ENCODE data around the gene EPHB2.

- no peak for TF ChIP-seq CTCF (IDR thresholded peaks at IDR 0.05)
- no peak for TF ChIP-seq POLR2A (IDR thresholded peaks at IDR 0.05)
Observed at GRCh38 chr1:22773981-22774832, 63.6 kb downstream of the EPHB2 start.
